Sigmoid colon (tissue), 7 donors: ENCODE results near the gene AGBL1. TPM values are rescaled to one million over a fixed set of nuclear protein-coding genes. Genes with fewer than 3 reads are reported as not detected.

ENCODE experiments used
- DNase-seq: peaks from one replicate; pipeline ENCODE4 v3.0.0-alpha.2; 2019
- H3K27ac ChIP-seq, 4 donors: fragments of 200-600 bp; sonication (generic); one replicate each; pipeline ENCODE4 v1.5.1; 2016 to 2019; ENCODE audit warnings: mild to moderate bottlenecking in 1 of 4
- H3K27me3 ChIP-seq, 3 donors: fragments of 200-600 bp; sonication (generic); one replicate each; pipeline ENCODE4 v1.5.1; 2019; ENCODE audit warnings: mild to moderate bottlenecking in 1 of 3
- H3K36me3 ChIP-seq, 4 donors: fragments of 200-600 bp; sonication (generic); one replicate each; pipeline ENCODE4 v1.5.1; 2016 to 2019
- H3K4me1 ChIP-seq, 4 donors: fragments of 200-600 bp; sonication (generic); one replicate each; pipeline ENCODE4 v1.5.1; 2017 to 2019
- H3K4me3 ChIP-seq, 4 donors: fragments of 200-600 bp; sonication (generic); one replicate each; pipeline ENCODE4 v1.5.1; 2017 to 2019; ENCODE audit warnings: mild to moderate bottlenecking in 2 of 4, moderate library complexity in 1 of 4
- H3K9me3 ChIP-seq, 4 donors: fragments of 200-600 bp in 3 of 4; sonication (generic) in 3 of 4; one replicate each; pipeline versions ENCODE4 v1.5.1 to v1.6.1; 2013 to 2019
- EP300 ChIP-seq, 4 donors: sonication (generic); formaldehyde crosslinking; IDR thresholded peaks; one replicate each; pipeline ENCODE4 v1.6.1; 2017; ENCODE audit warnings: antibody characterized with exemption in 4 of 4
- POLR2A ChIP-seq, 2 donors: fragments of 450-650 bp; IDR thresholded peaks; one replicate each; pipeline ENCODE4 v1.6.1; 2016; ENCODE audit warnings: antibody characterized with exemption in 2 of 2, mild to moderate bottlenecking in 2 of 2, moderate library complexity in 2 of 2
- POLR2AphosphoS5 ChIP-seq, 4 donors: sonication (generic); formaldehyde crosslinking; IDR thresholded peaks; one replicate each; pipeline ENCODE4 v1.6.1; 2017; ENCODE audit warnings: antibody characterized with exemption in 4 of 4
- WGBS, 2 donors: extraction: QIAGEN DNeasy Blood & Tissue Kit; methylation state at CpG; one replicate each; pipeline ENCODE4 v1.1.7; 2013; 5-methylcytosine and 5-hydroxymethylcytosine counted together
- intact Hi-C: fragments of 100-400 bp; cut with DNase I; formaldehyde crosslinking; loops from one replicate; pipeline ENCODE4 v1.15.1; 2023
- polyA plus RNA-seq, 3 donors: library from polyadenylated mRNA; stranded (reverse); fragments of 200-250 nt; gene quantifications; one replicate each; pipeline ENCODE4 v1.2.3, GENCODE V29; 2013
- total RNA-seq, 4 donors: library from RNA; depleted of rRNA; stranded (reverse); fragments of >200 nt; gene quantifications; one replicate each; pipeline ENCODE4 v1.1.0, GENCODE V29; 2016
- TF ChIP-seq, protein P1 (sequence below), 4 experiments: fragments of 450-650 bp in 3 of 4; fragments of 200-600 bp in 1 of 4; IDR thresholded peaks; one replicate each; pipeline ENCODE4 v1.5.1; 2016 to 2019; ENCODE audit warnings: antibody characterized with exemption in 4 of 4, mild to moderate bottlenecking in 3 of 4, moderate library complexity in 2 of 4
- donor health status: healthy with polysubstance abuse.
- donor health status: Bipolar disorder and iron deficiency.
- donor health status: healthy.

AGBL1 gene
- total and polyA plus RNA-seq, 7 donors = 0.16 to 0.28 TPM; not detected in 5

DNA sequence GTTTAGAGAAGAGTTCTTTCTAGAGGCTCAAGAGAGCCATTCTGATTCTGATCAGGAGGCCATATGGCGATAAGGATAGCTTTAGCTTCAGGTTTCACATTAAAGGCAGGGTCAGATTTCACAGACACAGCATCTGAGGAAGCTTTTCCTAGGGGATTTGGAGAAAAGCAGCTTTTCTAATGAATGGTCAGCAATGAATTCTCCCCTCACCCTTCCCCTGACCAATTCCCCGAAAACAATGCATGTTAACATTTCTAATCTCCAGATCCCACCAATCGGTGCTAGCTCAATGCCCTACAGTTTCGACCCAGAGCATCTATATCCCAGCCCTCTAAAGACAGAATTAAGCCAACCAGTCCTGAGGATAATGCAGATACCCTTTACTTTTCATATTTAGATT lies 9.8 kb downstream of the AGBL1 start:
- peaks cover 0 to 2% (median 0%) of the 10 kb centered on the region in 4 donors for H3K9me3 ChIP-seq
- H3K4me3 ChIP-seq = no peak overlapping the region
- no peaks in the 10 kb centered on the region for H3K27me3 ChIP-seq
- no peak overlapping the region for H3K27ac ChIP-seq
- DNase-seq = no peak
- H3K36me3 ChIP-seq = no peaks in the 10 kb centered on the region
- no peak for TF ChIP-seq EP300 (IDR thresholded peaks at IDR 0.05)
- no peak for TF ChIP-seq POLR2AphosphoS5 (IDR thresholded peaks at IDR 0.05)
- no peak for TF ChIP-seq POLR2A (IDR thresholded peaks at IDR 0.05)
- TF ChIP-seq, protein P1, sequence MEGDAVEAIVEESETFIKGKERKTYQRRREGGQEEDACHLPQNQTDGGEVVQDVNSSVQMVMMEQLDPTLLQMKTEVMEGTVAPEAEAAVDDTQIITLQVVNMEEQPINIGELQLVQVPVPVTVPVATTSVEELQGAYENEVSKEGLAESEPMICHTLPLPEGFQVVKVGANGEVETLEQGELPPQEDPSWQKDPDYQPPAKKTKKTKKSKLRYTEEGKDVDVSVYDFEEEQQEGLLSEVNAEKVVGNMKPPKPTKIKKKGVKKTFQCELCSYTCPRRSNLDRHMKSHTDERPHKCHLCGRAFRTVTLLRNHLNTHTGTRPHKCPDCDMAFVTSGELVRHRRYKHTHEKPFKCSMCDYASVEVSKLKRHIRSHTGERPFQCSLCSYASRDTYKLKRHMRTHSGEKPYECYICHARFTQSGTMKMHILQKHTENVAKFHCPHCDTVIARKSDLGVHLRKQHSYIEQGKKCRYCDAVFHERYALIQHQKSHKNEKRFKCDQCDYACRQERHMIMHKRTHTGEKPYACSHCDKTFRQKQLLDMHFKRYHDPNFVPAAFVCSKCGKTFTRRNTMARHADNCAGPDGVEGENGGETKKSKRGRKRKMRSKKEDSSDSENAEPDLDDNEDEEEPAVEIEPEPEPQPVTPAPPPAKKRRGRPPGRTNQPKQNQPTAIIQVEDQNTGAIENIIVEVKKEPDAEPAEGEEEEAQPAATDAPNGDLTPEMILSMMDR (IDR thresholded peaks at IDR 0.05) = no peak
- H3K4me1 ChIP-seq = no peaks in the 10 kb centered on the region
- 46 to 69% methylated on average over 4 of the region's 4 CpGs for WGBS, 2 donors
- intact Hi-C loops = no loop called here

DNA sequence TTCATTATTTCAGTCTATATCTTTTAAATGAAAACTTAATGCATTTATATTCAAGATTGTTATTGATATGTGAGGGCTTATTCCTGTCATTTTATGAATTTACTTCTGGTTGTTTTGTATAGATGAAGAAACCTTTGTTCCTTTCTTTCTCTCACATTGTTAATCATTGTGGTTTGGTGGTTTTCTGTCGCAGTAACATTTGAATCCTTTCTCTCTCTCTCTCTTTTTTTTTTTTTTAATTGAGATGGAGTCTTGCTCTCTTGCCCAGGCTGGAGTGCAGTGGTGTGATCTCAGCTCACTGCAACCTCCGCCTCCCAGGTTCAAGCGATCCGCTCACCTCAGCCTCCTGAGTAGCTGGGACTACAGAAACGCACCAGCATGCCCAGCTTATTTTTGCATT lies 22.1 kb downstream of the AGBL1 start:
- no peaks in the 10 kb centered on the region for H3K27me3 ChIP-seq
- 92 to 95% methylated on average over 5 of the region's 5 CpGs for WGBS, 2 donors
- intact Hi-C loops = no loop called here

DNA sequence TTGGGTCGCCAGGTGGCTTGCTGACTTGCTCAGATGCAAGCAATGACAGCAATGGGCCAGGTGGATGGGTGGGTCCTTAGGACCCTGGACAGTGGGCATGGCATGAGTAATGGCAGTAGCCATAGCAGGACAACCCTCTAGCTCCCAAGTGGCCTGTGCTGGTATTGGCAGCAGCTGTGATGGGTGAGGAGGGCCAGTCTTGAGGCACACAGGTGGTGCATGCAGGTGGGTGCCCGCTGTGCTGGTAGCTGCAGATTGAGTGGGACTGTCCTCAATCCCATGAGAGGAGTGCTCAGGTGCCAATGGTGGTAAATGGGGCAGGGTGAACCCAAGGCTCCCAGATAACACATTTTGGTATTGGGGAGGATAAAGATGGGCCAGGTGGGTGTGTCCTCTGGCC lies 24.2 kb downstream of the AGBL1 start:
- 87 to 88% methylated on average over 2 of the region's 2 CpGs for WGBS, 2 donors
- H3K4me1 ChIP-seq = no peaks in the 10 kb centered on the region
- intact Hi-C loops = no loop called here

More for the DNA sequence above, 22.1 kb downstream of the AGBL1 start:
- no peaks in the 10 kb centered on the region for H3K4me1 ChIP-seq
- TF ChIP-seq POLR2AphosphoS5 (IDR thresholded peaks at IDR 0.05) (no peak), POLR2A (IDR thresholded peaks at IDR 0.05) (no peak), EP300 (IDR thresholded peaks at IDR 0.05) (no peak)
- TF ChIP-seq, protein P1 (IDR thresholded peaks at IDR 0.05) = no peak
- no peak for DNase-seq
- H3K36me3 ChIP-seq = no peaks in the 10 kb centered on the region
- H3K4me3 ChIP-seq = no peak overlapping the region
- H3K9me3 ChIP-seq = peaks cover 0 to 7% (median 4%) of the 10 kb centered on the region in 4 donors
- no peak overlapping the region for H3K27ac ChIP-seq

DNA sequence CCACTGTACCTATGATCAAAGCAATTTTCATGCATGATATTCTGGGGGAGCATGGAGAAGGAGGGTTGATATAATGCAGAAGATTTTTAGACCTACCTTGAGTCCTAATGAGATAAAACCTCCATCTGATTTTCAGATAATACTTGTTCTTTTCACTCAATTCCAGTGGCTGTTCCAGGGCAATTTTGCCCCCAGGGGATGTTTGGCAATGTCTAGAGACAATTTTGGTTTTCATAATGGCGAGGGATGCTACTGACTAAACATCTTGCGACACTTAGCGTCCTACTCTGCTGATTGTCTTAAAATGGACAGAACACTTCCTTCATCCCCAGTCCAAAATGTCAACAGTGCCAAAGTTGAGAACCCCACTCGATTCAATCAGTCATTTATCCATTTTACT lies 26.6 kb downstream of the AGBL1 start:
- no peak for DNase-seq
- TF ChIP-seq, protein P1 (IDR thresholded peaks at IDR 0.05) = no peak
- TF ChIP-seq POLR2A (IDR thresholded peaks at IDR 0.05) = no peak
- Histone ChIP-seq H3K4me1 (no peaks in the 10 kb centered on the region), H3K27me3 (no peaks in the 10 kb centered on the region), H3K9me3 (peaks cover 0 to 7% (median 4%) of the 10 kb centered on the region in 4 donors), H3K27ac (no peak overlapping the region), H3K36me3 (no peaks in the 10 kb centered on the region), H3K4me3 (no peak overlapping the region)
- WGBS, 2 donors = 70 to 81% methylated on average over 4 of the region's 4 CpGs
- intact Hi-C loops = no loop called here

More for the DNA sequence above, 24.2 kb downstream of the AGBL1 start:
- Histone ChIP-seq H3K27ac (no peak overlapping the region), H3K27me3 (no peaks in the 10 kb centered on the region), H3K36me3 (no peaks in the 10 kb centered on the region), H3K4me3 (no peak overlapping the region), H3K9me3 (peaks cover 0 to 7% (median 4%) of the 10 kb centered on the region in 4 donors)
- no peak for TF ChIP-seq EP300 (IDR thresholded peaks at IDR 0.05)
- TF ChIP-seq, protein P1 (IDR thresholded peaks at IDR 0.05) = no peak
- no peak for TF ChIP-seq POLR2A (IDR thresholded peaks at IDR 0.05)
- TF ChIP-seq POLR2AphosphoS5 (IDR thresholded peaks at IDR 0.05) = no peak
- DNase-seq = no peak

DNA sequence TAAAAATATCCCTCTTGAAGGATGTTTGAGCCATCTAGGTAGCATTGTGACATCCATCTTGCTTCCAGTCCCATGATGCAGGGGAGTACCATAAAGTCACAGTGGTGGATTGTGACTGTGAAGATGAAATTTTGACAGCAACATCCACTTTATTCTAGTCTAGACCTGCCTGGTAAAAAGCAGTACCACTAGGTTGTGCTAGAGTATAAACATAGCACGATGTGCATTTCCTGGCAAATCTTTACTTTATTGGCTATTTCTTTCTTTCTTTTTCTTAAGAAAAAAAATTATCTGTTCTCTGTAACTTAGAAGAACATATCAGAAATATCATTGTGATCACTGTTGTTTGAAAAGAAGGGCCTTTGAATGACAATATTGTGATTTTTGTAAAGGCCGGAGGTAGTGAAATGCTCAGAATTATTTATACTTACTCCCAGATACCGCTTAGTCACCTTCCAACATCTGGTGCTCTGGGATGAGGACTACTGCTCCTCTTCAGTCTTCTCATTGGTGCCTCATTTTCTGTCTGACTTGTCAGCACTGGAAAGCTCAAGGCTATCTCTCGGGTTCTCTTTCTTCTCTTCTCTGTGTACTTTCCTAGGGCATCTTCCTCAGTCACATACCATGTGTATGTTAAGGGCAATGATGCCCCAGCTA lies 35.6 kb downstream of the AGBL1 start:
- intact Hi-C loops = no loop called here
- no peak for DNase-seq
- Histone ChIP-seq H3K4me3 (no peak overlapping the region), H3K27ac (no peak overlapping the region), H3K4me1 (no peaks in the 10 kb centered on the region), H3K36me3 (no peaks in the 10 kb centered on the region), H3K27me3 (no peaks in the 10 kb centered on the region), H3K9me3 (no peaks in the 10 kb centered on the region)
- TF ChIP-seq EP300 (IDR thresholded peaks at IDR 0.05) (no peak), POLR2AphosphoS5 (IDR thresholded peaks at IDR 0.05) (no peak), POLR2A (IDR thresholded peaks at IDR 0.05) (no peak)
- TF ChIP-seq, protein P1 (IDR thresholded peaks at IDR 0.05) = no peak
- 72 to 75% methylated on average over 4 of the region's 4 CpGs for WGBS, 2 donors
